PC-3 (cell line): ENCODE measurements around the gene YPEL1. TPM values are rescaled to one million over a fixed set of nuclear protein-coding genes. Genes with fewer than 3 reads are reported as not detected.
"Not testable (repeated sequence)": the region's sequence is repeated elsewhere in the genome, so short reads cannot be mapped to it uniquely, and the experiment has no call there.

Experiments used
- ATAC-seq: fragments of 200-7000 bp; cut with Tn5 transposase; 2 replicates; pipeline ENCODE4 v1.9.1; 2020; ENCODE audit warnings: mild to moderate bottlenecking, moderate library complexity
- BruUV-seq: library from RNA; stranded (reverse); fragments of 400-500 nt; replicated peaks from 2 replicates; lab custom pipeline; 2021; lab: Mats Ljungman, UMichigan
- CTCF ChIA-PET: fragments of 300-600 bp; sonication (Branson Sonifier 250); formaldehyde crosslinking; loops from one replicate; lab custom pipeline; 2022; ENCODE audit warnings: antibody characterized with exemption; lab: Charles Lee
- POLR2A ChIA-PET: fragments of 300-600 bp; sonication (Branson Sonifier 250); formaldehyde crosslinking; loops from one replicate; lab custom pipeline; 2022; ENCODE audit warnings: antibody characterized with exemption; ENCODE audit not compliant: unreplicated experiment; lab: Charles Lee
- DNase-seq: peaks from one replicate; pipeline ENCODE4 v3.0.0-alpha.2; 2015
- H2AFZ ChIP-seq: fragments of 300-600 bp; sonication (generic); 2 replicates; pipeline ENCODE4 v1.6.0; 2016; ENCODE audit warnings: antibody characterized with exemption, low read length
- H3F3A ChIP-seq: fragments of 300-600 bp; sonication (generic); one replicate; pipeline ENCODE4 v1.6.0; 2017; ENCODE audit warnings: antibody characterized with exemption, low read length, control low read depth, mild to moderate bottlenecking; ENCODE audit not compliant: unreplicated experiment
- H3K27ac ChIP-seq: fragments of 300-600 bp; sonication (generic); 2 replicates; pipeline ENCODE4 v1.5.1; 2016; ENCODE audit warnings: mild to moderate bottlenecking, low read length
- H3K27me3 ChIP-seq: fragments of 300-600 bp; sonication (generic); 2 replicates; pipeline ENCODE4 v1.6.1; 2016; ENCODE audit warnings: low read length, mixed read lengths
- H3K36me3 ChIP-seq: fragments of 300-600 bp; sonication (generic); 2 replicates; pipeline ENCODE4 v1.6.1; 2016; ENCODE audit warnings: low read depth, mixed run types, low read length, mixed read lengths
- H3K4me1 ChIP-seq: fragments of 300-600 bp; sonication (generic); 2 replicates; pipeline ENCODE4 v1.5.1; 2016; ENCODE audit warnings: low read length; ENCODE audit not compliant: insufficient read depth
- H3K4me2 ChIP-seq: fragments of 300-600 bp; sonication (generic); 2 replicates; pipeline ENCODE4 v1.6.0; 2016; ENCODE audit warnings: low read length
- H3K4me3 ChIP-seq: fragments of 300-600 bp; sonication (generic); 2 replicates; pipeline ENCODE4 v1.5.1; 2016; ENCODE audit warnings: mild to moderate bottlenecking, low read length, mixed read lengths
- H3K79me2 ChIP-seq: fragments of 300-600 bp; sonication (generic); 2 replicates; pipeline ENCODE4 v1.6.1; 2017; ENCODE audit warnings: low read length, mixed read lengths
- H3K9ac ChIP-seq: fragments of 300-600 bp; sonication (generic); 2 replicates; pipeline ENCODE4 v1.6.0; 2016; ENCODE audit warnings: mild to moderate bottlenecking, low read length
- H3K9me2 ChIP-seq: fragments of 300-600 bp; sonication (generic); replicated peaks from 2 replicates; pipeline ENCODE4 v1.6.1; 2016; ENCODE audit warnings: mixed run types, low read length, mixed read lengths
- H3K9me3 ChIP-seq: fragments of 300-600 bp; sonication (generic); 2 replicates; pipeline ENCODE4 v1.6.1; 2016; ENCODE audit warnings: low read length, mixed read lengths
- H4K20me1 ChIP-seq: fragments of 300-600 bp; sonication (generic); 2 replicates; pipeline ENCODE4 v1.6.1; 2016; ENCODE audit warnings: low read length, mixed read lengths
- CTCF ChIP-seq: fragments of 300-600 bp; sonication (generic); conservative IDR thresholded peaks from 2 replicates; pipeline ENCODE4 v1.5.1; 2017; ENCODE audit warnings: antibody characterized with exemption, low read depth, mild to moderate bottlenecking, low read length
- EZH2 ChIP-seq: fragments of 300-600 bp; sonication (generic); IDR thresholded peaks from one replicate; pipeline ENCODE4 v1.6.1; 2017; ENCODE audit warnings: antibody characterized with exemption, mild to moderate bottlenecking, low read length; ENCODE audit not compliant: unreplicated experiment
- EZH2phosphoT487 ChIP-seq: fragments of 300-600 bp; sonication (generic); IDR thresholded peaks from 2 replicates; pipeline ENCODE4 v1.6.1; 2018; ENCODE audit warnings: mild to moderate bottlenecking, antibody characterized with exemption, low read length, borderline replicate concordance
- intact Hi-C: fragments of 100-400 bp; cut with micrococcal nuclease; formaldehyde crosslinking; loops from 2 replicates; pipeline ENCODE4 v1.9.0; 2023
- total RNA-seq: library from RNA; depleted of rRNA; stranded (reverse); fragments of >200 nt; gene quantifications from 2 replicates; pipeline ENCODE4 v1.2.3, GENCODE V29; 2014

Gene YPEL1
- total RNA-seq, 1 experiment from 2014 or later: 3.2 TPM

- Histone ChIP-seq H3K9me3 (no peaks in the 10 kb centered on the region), H3K27me3 (no peaks in the 10 kb centered on the region), H3K4me3 (no peak overlapping the region), H3K27ac (no peak overlapping the region), H3F3A (no peaks in the 10 kb centered on the region), H3K79me2 (no peaks in the 10 kb centered on the region), H2AFZ (no peak overlapping the region), H3K36me3 (no peaks in the 10 kb centered on the region), H3K9me2 (no peaks in the 10 kb centered on the region), H3K9ac (no peak overlapping the region), H4K20me1 (no peaks in the 10 kb centered on the region), H3K4me1 (no peaks in the 10 kb centered on the region), H3K4me2 (no peak overlapping the region)
- intact Hi-C loops: no loop called here
- peak; percentile 3 for DNase-seq
- no TSS peak for BruUV-seq
- ATAC-seq: no peak; the same call in 1 of the 2 replicates
- ChIA-PET POLR2A (no interaction called here), CTCF (no interaction called here)
- TF ChIP-seq EZH2phosphoT487 (no peak), CTCF (no peak), EZH2 (no peak)
These were observed 53.8 kb downstream of the YPEL1 start for GRCh38 chr22:21681566-21682370.

DNA sequence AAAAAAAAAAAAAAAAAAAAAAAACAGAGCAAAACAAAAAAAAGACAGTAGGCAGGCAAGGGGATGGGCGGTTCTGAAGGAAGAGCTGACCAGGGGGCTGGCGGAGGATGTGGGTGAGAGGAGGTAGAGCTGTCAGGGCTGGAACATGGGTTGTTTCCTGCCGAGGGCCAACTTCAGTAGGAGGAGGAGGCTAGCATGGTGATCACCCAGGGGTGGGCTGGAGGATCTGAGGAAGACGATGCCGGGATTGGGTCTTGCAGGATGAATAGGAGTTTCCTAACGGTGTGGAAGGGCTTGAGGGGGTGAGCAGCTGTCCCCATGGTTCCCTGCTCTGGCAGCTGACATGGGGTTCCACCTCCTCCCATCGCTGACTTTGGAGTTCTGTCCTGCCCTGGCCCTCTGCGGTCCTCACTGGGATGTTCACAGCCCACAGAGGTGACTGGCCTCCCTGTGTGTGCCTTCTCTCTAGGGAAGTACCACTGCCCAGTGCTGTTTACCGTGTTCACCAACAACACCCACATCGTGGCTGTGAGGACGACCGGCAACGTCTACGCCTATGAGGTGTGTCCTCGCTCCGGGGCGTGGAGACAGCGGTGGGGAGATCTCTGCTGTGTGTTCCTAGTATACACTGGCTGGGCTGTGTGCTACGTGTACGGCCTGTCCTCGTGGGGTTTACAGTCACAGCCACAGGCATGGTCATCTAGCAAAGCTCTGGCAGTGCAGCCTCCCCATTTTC, 54.6 kb downstream of the YPEL1 start:
- H3K79me2 ChIP-seq: no peaks in the 10 kb centered on the region
- no peak overlapping the region for H3K4me3 ChIP-seq
- BruUV-seq: no TSS peak
- H3K27ac ChIP-seq: no peak overlapping the region
- ChIA-PET CTCF (no interaction called here), POLR2A (no interaction called here)
- H2AFZ ChIP-seq: no peak overlapping the region
- intact Hi-C loops: no loop called here
- H3K27me3 ChIP-seq: no peaks in the 10 kb centered on the region
- DNase-seq (no peak), ATAC-seq (no peak)
- no peaks in the 10 kb centered on the region for H4K20me1 ChIP-seq
- no peak overlapping the region for H3K4me2 ChIP-seq
- H3F3A ChIP-seq: no peaks in the 10 kb centered on the region
- TF ChIP-seq CTCF (no peak), EZH2phosphoT487 (no peak), EZH2 (no peak)
- no peaks in the 10 kb centered on the region for H3K9me2 ChIP-seq
- H3K9ac ChIP-seq: no peak overlapping the region
- H3K36me3 ChIP-seq: no peaks in the 10 kb centered on the region
- H3K4me1 ChIP-seq: no peaks in the 10 kb centered on the region
- H3K9me3 ChIP-seq: no peaks in the 10 kb centered on the region

DNA sequence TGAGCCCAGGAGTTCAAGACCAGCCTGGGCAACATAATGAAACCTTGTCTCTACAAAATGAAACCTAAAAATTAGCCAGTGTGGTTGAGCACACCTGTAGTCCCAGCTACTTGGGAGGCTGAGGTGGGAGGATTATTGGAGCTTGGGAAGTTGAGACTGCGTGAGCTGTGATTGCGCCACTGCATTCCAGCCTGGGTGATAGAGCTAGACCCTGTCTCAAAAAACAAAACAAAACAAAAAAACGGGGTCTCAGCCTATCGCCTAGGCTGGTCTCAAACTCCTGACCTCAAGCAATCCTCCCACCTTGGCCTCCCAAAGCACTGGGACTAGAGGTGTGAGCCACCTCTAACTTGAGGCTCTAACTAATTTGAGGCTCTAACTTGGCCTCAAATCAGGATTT, 56.2 kb downstream of the YPEL1 start:
- Histone ChIP-seq H3K9ac (no peak overlapping the region), H3K4me3 (no peak overlapping the region), H3K9me3 (no peaks in the 10 kb centered on the region), H3K4me2 (no peak overlapping the region), H3F3A (no peaks in the 10 kb centered on the region), H3K36me3 (no peaks in the 10 kb centered on the region), H4K20me1 (no peaks in the 10 kb centered on the region), H3K27me3 (no peaks in the 10 kb centered on the region), H3K79me2 (no peaks in the 10 kb centered on the region), H3K4me1 (no peaks in the 10 kb centered on the region), H3K9me2 (no peaks in the 10 kb centered on the region), H3K27ac (no peak overlapping the region), H2AFZ (no peak overlapping the region)
- DNase-seq: no peak
- POLR2A ChIA-PET: no interaction called here
- intact Hi-C loops: no loop called here
- TF ChIP-seq CTCF (no peak), EZH2phosphoT487 (no peak), EZH2 (no peak)
- no TSS peak for BruUV-seq
- CTCF ChIA-PET: no interaction called here
- no peak for ATAC-seq

GRCh38 chr22:21678842-21679241, 56.8 kb downstream of the YPEL1 start:
- DNase-seq, CTCF ChIA-PET, H4K20me1 ChIP-seq, POLR2A ChIA-PET, H3K9me2 ChIP-seq, BruUV-seq, H3K79me2 ChIP-seq, H3K27me3 ChIP-seq, H3K9me3 ChIP-seq, H2AFZ ChIP-seq, H3K4me1 ChIP-seq, H3F3A ChIP-seq, H3K9ac ChIP-seq, H3K36me3 ChIP-seq, ATAC-seq, H3K4me2 ChIP-seq, H3K27ac ChIP-seq, intact Hi-C loops, H3K4me3 ChIP-seq: not testable (repeated sequence)
